Measurements from ENCODE around the gene THAP8.
A peak's percentile ranks its signal among the peaks of the same experiment; 100 is the strongest.

Gene THAP8

GRCh38 chr19:36003284-36003683 is 50.8 kb downstream of the THAP8 start:
- H3K9ac ChIP-seq (ENCODE audit: insufficient read length): no peak overlapping the region
- H3K9me3 ChIP-seq (ENCODE audit: low read depth, low read length): no peaks in the 10 kb centered on the region
- no peak for DNase-seq (ENCODE audit: low read depth, low spot score)
- H3K36me3 ChIP-seq (ENCODE audit: insufficient read depth, low read length): no peaks in the 10 kb centered on the region
- no peak for TF ChIP-seq POLR2AphosphoS5 (IDR thresholded peaks at IDR 0.05; ENCODE audit: borderline replicate concordance, low read depth, low read length)
- TF ChIP-seq FOXP2 (optimal IDR thresholded peaks at IDR 0.05; ENCODE audit: control extremely low read depth, extremely low read length, insufficient read depth): no peak
- TF ChIP-seq EZH2 (IDR thresholded peaks at IDR 0.05): no peak
- no peak overlapping the region for H3K4me3 ChIP-seq
- no peak overlapping the region for H3K27ac ChIP-seq

- H3K36me3 ChIP-seq (ENCODE audit: insufficient read depth, low read length): no peaks in the 10 kb centered on the region
- no peak overlapping the region for H3K27ac ChIP-seq
- DNase-seq (ENCODE audit: low read depth, low spot score): no peak
- no peak overlapping the region for H3K4me3 ChIP-seq
- H3K9ac ChIP-seq (ENCODE audit: insufficient read length): no peak overlapping the region
- H3K9me3 ChIP-seq (ENCODE audit: low read depth, low read length): no peaks in the 10 kb centered on the region
- no peak for TF ChIP-seq POLR2AphosphoS5 (IDR thresholded peaks at IDR 0.05; ENCODE audit: borderline replicate concordance, low read depth, low read length)
- no peak for TF ChIP-seq EZH2 (IDR thresholded peaks at IDR 0.05)
- TF ChIP-seq FOXP2 (optimal IDR thresholded peaks at IDR 0.05; ENCODE audit: control extremely low read depth, extremely low read length, insufficient read depth): no peak
Measured at GRCh38 chr19:36001605-36002004, 52.5 kb downstream of the THAP8 start.

GRCh38 chr19:35996777-35997176 is 57.3 kb downstream of the THAP8 start:
- no peak overlapping the region for H3K4me3 ChIP-seq
- H3K9ac ChIP-seq (ENCODE audit: insufficient read length): no peak overlapping the region

GRCh38 chr19:35995048-35995993 is 58.8 kb downstream of the THAP8 start, which contains the start of gene SDHAF1:
TSS of gene SDHAF1 (plus strand) at chr19:35995188. CDS start at chr19:35995275, 87 bp downstream.
- Histone ChIP-seq H3K9me3 (ENCODE audit: low read depth, low read length) (no peaks in the 10 kb centered on the region), H3K36me3 (ENCODE audit: insufficient read depth, low read length) (no peaks in the 10 kb centered on the region), H3K9ac (ENCODE audit: insufficient read length) (peak within 1 kb of the TSS; percentile 90), H3K27ac (no peak within 1 kb of the TSS), H3K4me3 (peak within 1 kb of the TSS; percentile 93)
- DNase-seq (ENCODE audit: low read depth, low spot score): peak; percentile 10
- TF ChIP-seq FOXP2 (optimal IDR thresholded peaks at IDR 0.05; ENCODE audit: control extremely low read depth, extremely low read length, insufficient read depth) (peak; percentile 52), POLR2AphosphoS5 (IDR thresholded peaks at IDR 0.05; ENCODE audit: borderline replicate concordance, low read depth, low read length) (peak; percentile 88; the same call in 1 of the 2 replicates), EZH2 (IDR thresholded peaks at IDR 0.05) (no peak)

More at GRCh38 chr19:35996777-35997176, 57.3 kb downstream of the THAP8 start:
- Histone ChIP-seq H3K27ac (no peak overlapping the region), H3K9me3 (ENCODE audit: low read depth, low read length) (no peaks in the 10 kb centered on the region), H3K36me3 (ENCODE audit: insufficient read depth, low read length) (no peaks in the 10 kb centered on the region)
- TF ChIP-seq POLR2AphosphoS5 (IDR thresholded peaks at IDR 0.05; ENCODE audit: borderline replicate concordance, low read depth, low read length): no peak
- TF ChIP-seq EZH2 (IDR thresholded peaks at IDR 0.05): no peak
- TF ChIP-seq FOXP2 (optimal IDR thresholded peaks at IDR 0.05; ENCODE audit: control extremely low read depth, extremely low read length, insufficient read depth): no peak
- DNase-seq (ENCODE audit: low read depth, low spot score): no peak

GRCh38 chr19:35993923-35994598 is 60.0 kb downstream of the THAP8 start:
- Histone ChIP-seq H3K36me3 (ENCODE audit: insufficient read depth, low read length) (no peaks in the 10 kb centered on the region), H3K27ac (no peak overlapping the region), H3K9me3 (ENCODE audit: low read depth, low read length) (no peaks in the 10 kb centered on the region), H3K4me3 (no peak overlapping the region), H3K9ac (ENCODE audit: insufficient read length) (no peak overlapping the region)
- TF ChIP-seq POLR2AphosphoS5 (IDR thresholded peaks at IDR 0.05; ENCODE audit: borderline replicate concordance, low read depth, low read length) (no peak), EZH2 (IDR thresholded peaks at IDR 0.05) (no peak), FOXP2 (optimal IDR thresholded peaks at IDR 0.05; ENCODE audit: control extremely low read depth, extremely low read length, insufficient read depth) (no peak)
- no peak for DNase-seq (ENCODE audit: low read depth, low spot score)

DNA sequence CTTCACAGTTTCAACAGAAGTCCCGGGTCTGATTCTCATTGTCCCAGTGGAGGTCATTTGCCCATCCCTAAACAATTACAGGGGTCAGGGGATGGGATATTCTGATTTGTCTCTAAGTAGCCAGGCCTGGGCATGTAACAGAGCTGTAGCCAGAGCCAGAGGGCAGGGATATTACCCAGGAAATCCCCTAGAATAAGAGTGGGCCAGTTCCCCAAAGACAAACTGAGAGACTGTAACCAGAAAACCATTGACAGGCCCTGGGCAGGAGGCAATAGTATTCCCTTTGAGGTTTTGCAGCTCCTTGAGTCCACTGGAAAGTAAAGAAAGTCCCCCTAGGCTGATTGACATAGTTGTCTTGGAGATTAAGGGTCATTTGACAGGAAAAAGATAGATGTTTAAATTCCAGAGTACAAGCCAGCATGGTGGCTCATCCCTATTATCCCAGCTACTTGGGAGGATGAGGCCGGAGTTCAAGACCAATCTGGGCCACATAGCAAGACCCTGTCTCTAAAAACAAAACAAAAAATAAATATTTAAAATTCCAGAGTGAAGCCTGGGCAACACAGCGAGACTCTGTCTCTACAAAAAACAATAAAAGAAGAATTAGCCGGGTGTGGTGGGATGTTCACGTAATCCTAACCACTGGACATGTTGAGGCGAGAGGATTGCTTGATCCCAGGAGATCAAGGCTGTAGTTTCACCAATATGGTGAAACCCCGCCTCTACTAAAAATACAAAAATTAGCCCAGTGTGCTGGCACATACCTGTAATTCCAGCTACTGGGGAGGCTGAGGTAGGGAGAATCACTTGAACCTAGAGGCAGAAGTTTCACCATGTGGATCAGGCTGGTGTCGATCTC is 60.9 kb downstream of the THAP8 start:
- Histone ChIP-seq H3K9ac (ENCODE audit: insufficient read length) (no peak overlapping the region), H3K36me3 (ENCODE audit: insufficient read depth, low read length) (no peaks in the 10 kb centered on the region), H3K27ac (no peak overlapping the region), H3K9me3 (ENCODE audit: low read depth, low read length) (no peaks in the 10 kb centered on the region), H3K4me3 (no peak overlapping the region)
- DNase-seq (ENCODE audit: low read depth, low spot score): no peak
- TF ChIP-seq POLR2AphosphoS5 (IDR thresholded peaks at IDR 0.05; ENCODE audit: borderline replicate concordance, low read depth, low read length): no peak

DNA sequence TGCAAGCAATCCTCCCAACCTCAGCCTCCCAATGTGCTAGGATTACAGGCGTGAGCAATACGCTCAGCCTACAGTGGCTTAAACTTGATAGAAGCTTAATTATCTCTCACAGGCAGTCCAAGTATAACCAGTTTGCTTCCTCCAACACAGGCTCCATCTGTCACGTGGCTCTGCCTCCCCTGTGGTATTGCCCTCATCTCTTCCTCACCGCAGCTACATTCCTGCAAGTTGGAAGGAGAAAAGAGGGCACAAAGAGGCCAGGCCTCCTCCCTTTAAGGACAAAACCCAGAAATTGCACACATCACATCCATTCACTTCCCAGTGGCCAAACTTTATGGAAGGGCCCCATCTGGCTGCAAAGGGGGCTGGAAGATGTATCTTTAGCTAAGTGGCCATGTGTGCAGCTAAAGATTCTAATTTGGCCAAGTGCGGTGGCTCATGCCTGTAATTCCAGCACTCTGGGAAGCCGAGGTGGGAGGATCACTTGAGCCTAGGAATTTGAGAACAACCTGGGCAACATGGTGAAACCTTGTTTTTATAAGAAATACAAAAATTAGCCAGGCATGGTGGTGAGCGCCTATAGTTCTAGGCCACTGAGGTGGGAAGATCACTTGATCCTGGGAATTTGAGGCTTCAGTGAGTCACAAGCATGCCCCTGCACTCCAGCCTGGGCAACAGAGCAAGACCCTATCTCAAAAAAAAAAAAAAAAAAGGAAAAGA is 62.2 kb downstream of the THAP8 start:
- DNase-seq (ENCODE audit: low read depth, low spot score): no peak
- no peak overlapping the region for H3K27ac ChIP-seq
- TF ChIP-seq FOXP2 (optimal IDR thresholded peaks at IDR 0.05; ENCODE audit: control extremely low read depth, extremely low read length, insufficient read depth): no peak
- TF ChIP-seq EZH2 (IDR thresholded peaks at IDR 0.05): no peak
- no peak for TF ChIP-seq POLR2AphosphoS5 (IDR thresholded peaks at IDR 0.05; ENCODE audit: borderline replicate concordance, low read depth, low read length)

More for the DNA sequence above, 62.2 kb downstream of the THAP8 start:
- H3K9me3 ChIP-seq (ENCODE audit: low read depth, low read length): no peaks in the 10 kb centered on the region
- no peaks in the 10 kb centered on the region for H3K36me3 ChIP-seq (ENCODE audit: insufficient read depth, low read length)
- H3K4me3 ChIP-seq: no peak overlapping the region
- no peak overlapping the region for H3K9ac ChIP-seq (ENCODE audit: insufficient read length)

Measured in SK-N-MC (cell line).